Right ventricle myocardium inferior (tissue), 1 donor: ENCODE measurements around the gene NAPEPLD. TPM values are rescaled to one million over a fixed set of nuclear protein-coding genes. Genes with fewer than 3 reads are reported as not detected.
"Not testable (repeated sequence)": the region's sequence is repeated elsewhere in the genome, so short reads cannot be mapped to it uniquely, and the experiment has no call there.

Source experiments
- ATAC-seq: fragments of 200-7000 bp; cut with Tn5 transposase; one replicate; pipeline ENCODE4 v1.9.1; 2020; ENCODE audit warnings: mild to moderate bottlenecking, moderate library complexity
- DNase-seq: peaks from one replicate; pipeline ENCODE4 v3.0.0; 2021; ENCODE audit errors: missing footprints
- intact Hi-C: fragments of 100-400 bp; cut with DNase I; formaldehyde crosslinking; loops from one replicate; pipeline ENCODE4 v1.11.0; 2022
- total RNA-seq: library from RNA; stranded (reverse); fragmentation: NEBNext Ultra II Directional; extraction: Animal tissue kit (Norgen Biotek cat#: 25700); gene quantifications from one replicate; pipeline ENCODE4 v1.2.1, GENCODE V29; 2021
- donor health status: DM: no; HTN: yes; CAD: no; lungs with severe emphysema.

NAPEPLD gene
- total RNA-seq, 1 donor from 2014 or later, result 13.1 TPM

GRCh38 chr7:103149808-103150180, 895 bp upstream of the NAPEPLD start:
- intact Hi-C loops, result loop anchor here (2.0 kb wide), 1 partner anchor 75 kb away; the partner anchor contains the start of genes ARMC10 and FBXL13
- ATAC-seq (no peak), DNase-seq (no peak)

- no peak for DNase-seq
- no peak for ATAC-seq
- intact Hi-C loops, result loop anchor here (2.0 kb wide), 1 partner anchor 74 kb away; the partner anchor contains the start of genes ARMC10 and FBXL13
These were observed 537 bp downstream of the NAPEPLD start for GRCh38 chr7:103148131-103148993.

- intact Hi-C loops, ATAC-seq, DNase-seq: not testable (repeated sequence)
These were observed 4.1 kb downstream of the NAPEPLD start for GRCh38 chr7:103144754-103145153.

- DNase-seq (no peak), ATAC-seq (no peak)
- intact Hi-C loops, result no loop called here
These were observed 5.0 kb downstream of the NAPEPLD start for GRCh38 chr7:103143868-103144267.

GRCh38 chr7:103142494-103142893, 6.4 kb downstream of the NAPEPLD start:
- ATAC-seq (no peak), DNase-seq (no peak)
- intact Hi-C loops, result no loop called here

GRCh38 chr7:103141753-103142404, 7.0 kb downstream of the NAPEPLD start:
- DNase-seq (no peak), ATAC-seq (no peak)
- intact Hi-C loops, result no loop called here

- no peak for DNase-seq
- intact Hi-C loops, result no loop called here
- no peak for ATAC-seq
These were observed 8.2 kb downstream of the NAPEPLD start for GRCh38 chr7:103140685-103141084.

- intact Hi-C loops, result no loop called here
- ATAC-seq, result no peak
These were observed 8.8 kb downstream of the NAPEPLD start for GRCh38 chr7:103140061-103140460.

GRCh38 chr7:103134836-103135554, 13.9 kb downstream of the NAPEPLD start:
- intact Hi-C loops, result no loop called here
- ATAC-seq (no peak), DNase-seq (no peak)

More at GRCh38 chr7:103140061-103140460, 8.8 kb downstream of the NAPEPLD start:
- no peak for DNase-seq

GRCh38 chr7:103132995-103133688, 15.8 kb downstream of the NAPEPLD start:
- DNase-seq (no peak), ATAC-seq (no peak)
- intact Hi-C loops, result no loop called here

GRCh38 chr7:103130901-103131624, 17.8 kb downstream of the NAPEPLD start:
- intact Hi-C loops, result no loop called here
- ATAC-seq (no peak), DNase-seq (no peak)

GRCh38 chr7:103129702-103130549, 19.0 kb downstream of the NAPEPLD start:
- no peak for ATAC-seq
- no peak for DNase-seq
- intact Hi-C loops, result no loop called here

- no peak for DNase-seq
- no peak for ATAC-seq
- intact Hi-C loops, result no loop called here
These were observed 21.9 kb downstream of the NAPEPLD start for GRCh38 chr7:103127006-103127405.

- no peak for DNase-seq
- no peak for ATAC-seq
- intact Hi-C loops, result no loop called here
These were observed 24.4 kb downstream of the NAPEPLD start for GRCh38 chr7:103124429-103124979.

- intact Hi-C loops, result no loop called here
- DNase-seq, result no peak
- no peak for ATAC-seq
These were observed 25.4 kb downstream of the NAPEPLD start for GRCh38 chr7:103123529-103123928.

- ATAC-seq (no peak), DNase-seq (no peak)
- intact Hi-C loops, result no loop called here
These were observed 27.3 kb downstream of the NAPEPLD start for GRCh38 chr7:103121641-103122040.

- DNase-seq (no peak), ATAC-seq (no peak)
- intact Hi-C loops, result no loop called here
These were observed 28.5 kb downstream of the NAPEPLD start for GRCh38 chr7:103120362-103120761.
